ENCODE data around the gene PRC1. TPM values are rescaled to one million over a fixed set of nuclear protein-coding genes. Genes with fewer than 3 reads are reported as not detected.

Gene PRC1
- total RNA-seq, 1 experiment from 2014 or later, result 75.7 TPM

GRCh38 chr15:90981681-90982080 lies 12.7 kb downstream of the PRC1 start:
- no peaks in the 10 kb centered on the region for H3K23me2 ChIP-seq (ENCODE audit: insufficient read length, low read depth, low read length, poor library complexity, severe bottlenecking)
- no peak for DNase-seq
- H2BK5ac ChIP-seq (ENCODE audit: insufficient read length, low read length), result no peak overlapping the region
- no peak overlapping the region for H3T11ph ChIP-seq (ENCODE audit: low read length)
- no peaks in the 10 kb centered on the region for H4K20me1 ChIP-seq (ENCODE audit: control insufficient read depth, insufficient read depth, insufficient read length)
- no peak overlapping the region for H4K91ac ChIP-seq (ENCODE audit: insufficient read length, low read depth, low read length)
- no peak overlapping the region for H3K18ac ChIP-seq (ENCODE audit: insufficient read length, low read depth, low read length)
- no peak overlapping the region for H2AK5ac ChIP-seq (ENCODE audit: insufficient read length, low read length)
- H3K56ac ChIP-seq (ENCODE audit: insufficient read length, low read depth, low read length), result no peak overlapping the region
- Mint-ChIP-seq H3K27ac (no peak overlapping the region), H3K4me3 (no peak overlapping the region), H3K36me3 (ENCODE audit: insufficient read depth in 1 of 3, low read depth in 3 of 3) (peaks cover 55 to 79% (median 78%) of the 10 kb centered on the region in 3 experiments), H3K9me3 (no peaks in the 10 kb centered on the region), H3K27me3 (ENCODE audit: low read depth) (no peaks in the 10 kb centered on the region; the same call in 1 of the 2 replicates), H3K4me1 (no peaks in the 10 kb centered on the region)
- no peak overlapping the region for H3K4me2 ChIP-seq (ENCODE audit: insufficient read depth, insufficient read length, low read length)
- H3K14ac ChIP-seq (ENCODE audit: insufficient read depth, low read length), result no peak overlapping the region
- no peak overlapping the region for H4K5ac ChIP-seq (ENCODE audit: insufficient read length, low read depth, low read length)
- no peak overlapping the region for H2BK15ac ChIP-seq (ENCODE audit: low read depth, low read length)
- no peak overlapping the region for H3K4ac ChIP-seq (ENCODE audit: low read depth, low read length)
- WGBS (ENCODE audit: extremely low coverage, insufficient read length, low lambda C conversion rate), result no CpG with 5 or more reads among the region's 6 CpGs
- no peak overlapping the region for H3K9ac ChIP-seq (ENCODE audit: extremely low read depth, insufficient read length, low read length)
- no peaks in the 10 kb centered on the region for H3K27me3 ChIP-seq (ENCODE audit: insufficient read depth, low read length)
- no peak overlapping the region for H3K27ac ChIP-seq (ENCODE audit: insufficient read length, low read depth, low read length)
- no peak overlapping the region for H2BK20ac ChIP-seq (ENCODE audit: low read depth, low read length, poor library complexity, severe bottlenecking)
- H4K8ac ChIP-seq (replicated peaks; ENCODE audit: insufficient read length, low read depth, low read length), result no peak overlapping the region
- H2BK12ac ChIP-seq (ENCODE audit: insufficient read length, low read depth, low read length), result no peak overlapping the region
- no peak overlapping the region for H2BK120ac ChIP-seq (ENCODE audit: low read depth, low read length, poor library complexity, severe bottlenecking)
- no peaks in the 10 kb centered on the region for H3K9me3 ChIP-seq (ENCODE audit: control insufficient read depth, low read depth, low read length)
- no peak overlapping the region for H2AFZ ChIP-seq (ENCODE audit: low read length)
- no peak for TF ChIP-seq CTCF (conservative IDR thresholded peaks at IDR 0.05)
- peaks cover 8% of the 10 kb centered on the region; the same call in 1 of the 2 replicates for H3K79me2 ChIP-seq (ENCODE audit: insufficient read depth, low read length)
- no peak overlapping the region for H3K23ac ChIP-seq (ENCODE audit: insufficient read length, low read depth, low read length)
- peaks cover 13% of the 10 kb centered on the region for H3K79me1 ChIP-seq (ENCODE audit: insufficient read depth, low read depth, low read length, poor library complexity, severe bottlenecking)
- no peaks in the 10 kb centered on the region for H3K4me1 ChIP-seq (ENCODE audit: insufficient read depth, low read length)

Data from H9 (cell line).